Fibroblast of skin of left quadriceps (primary cell): ENCODE data around the gene RPL6.
"Not testable (repeated sequence)": the region's sequence is repeated elsewhere in the genome, so short reads cannot be mapped to it uniquely, and the experiment has no call there.

Experiments
- DNase-seq, 2 experiments: peaks; one replicate each; pipeline ENCODE4 v3.0.0-alpha.2; 2013; ENCODE audit warnings: low read depth in 2 of 2

Gene RPL6

DNA sequence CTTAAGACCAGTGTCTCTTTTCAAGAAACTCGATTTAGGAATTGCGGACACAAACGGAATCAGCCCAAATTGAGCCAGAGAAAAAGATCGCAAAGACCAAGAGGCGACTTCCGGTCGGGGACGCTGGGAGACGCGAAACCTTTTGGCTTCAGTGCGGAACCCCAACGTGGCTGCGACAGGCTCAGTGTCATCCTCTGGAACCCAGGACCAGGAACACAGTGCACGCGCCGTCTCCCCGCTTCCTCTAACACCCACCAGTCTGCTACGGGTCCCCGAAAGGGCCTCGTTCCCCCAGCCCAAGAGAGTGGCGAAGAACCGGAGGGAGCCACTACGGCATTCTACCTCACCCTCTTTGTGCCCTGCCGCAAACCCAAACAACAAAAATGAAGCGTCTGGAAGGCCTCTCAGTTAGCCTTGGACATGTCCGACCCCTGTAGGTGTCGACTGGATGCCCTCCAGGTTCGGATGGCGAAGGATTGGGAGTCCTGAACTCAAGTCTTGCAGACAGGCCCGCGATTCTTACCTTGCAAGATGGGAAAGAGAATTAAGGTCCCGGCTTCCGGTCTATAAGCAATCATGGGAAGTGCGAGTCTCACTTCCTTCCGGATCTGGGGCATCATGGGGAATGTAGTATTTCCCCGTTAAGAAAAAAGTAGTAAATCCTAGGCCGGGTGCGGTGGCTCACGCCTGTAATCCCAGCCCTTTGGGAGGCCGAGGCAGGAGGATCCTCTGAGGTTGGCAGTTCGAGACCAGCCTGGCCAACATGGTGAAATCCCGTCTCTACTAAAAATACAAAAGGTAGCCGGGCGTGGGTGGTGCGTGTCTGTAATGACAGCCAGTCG is at the start of gene RPL6:
Gene RPL6 (minus strand): TSS at position 542 of the 842 bp plus-strand sequence. CDS start 949 bp downstream, outside the sequence.
- peak; percentile 87 to 89 for DNase-seq

DNA sequence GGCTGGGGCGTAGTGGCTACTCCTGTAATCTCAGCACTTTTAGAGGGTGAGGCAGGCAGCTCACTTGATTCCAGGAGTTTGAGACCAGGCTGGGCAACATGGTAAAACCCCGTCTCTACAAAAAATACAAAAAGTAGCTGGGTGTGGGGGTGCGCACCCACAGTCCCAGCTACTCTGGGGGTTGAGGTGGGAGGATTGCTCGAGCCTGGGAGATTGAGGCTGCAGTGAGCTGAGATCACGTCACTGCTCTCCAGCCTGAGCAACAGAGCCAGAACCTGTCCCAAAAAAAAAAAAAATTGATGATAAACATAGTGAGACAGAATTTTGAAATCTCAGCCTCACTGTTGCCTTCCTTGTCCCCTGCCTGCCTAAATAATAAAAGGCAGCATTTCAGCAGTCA is 49.3 kb upstream of the RPL6 start:
- no peak for DNase-seq

DNA sequence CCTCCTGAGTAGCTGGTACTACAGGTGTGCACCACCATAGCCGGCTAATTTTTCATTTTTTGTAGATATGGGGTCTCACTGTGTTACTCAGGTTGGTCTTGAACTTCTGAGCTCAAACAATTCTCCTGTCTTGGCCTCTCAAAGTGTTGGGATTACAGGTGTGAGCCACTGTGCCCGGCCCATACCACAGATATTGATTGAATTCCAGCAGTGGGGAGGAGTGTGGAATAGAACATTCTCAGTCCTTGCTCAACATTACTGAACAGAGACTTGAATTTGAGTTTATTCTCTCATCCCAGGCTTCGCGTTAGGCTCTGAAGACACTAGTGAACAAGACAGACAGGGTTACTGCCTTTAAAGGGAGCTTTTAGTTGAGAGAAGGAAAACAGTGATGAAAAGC is 48.9 kb upstream of the RPL6 start:
- DNase-seq: no peak

DNA sequence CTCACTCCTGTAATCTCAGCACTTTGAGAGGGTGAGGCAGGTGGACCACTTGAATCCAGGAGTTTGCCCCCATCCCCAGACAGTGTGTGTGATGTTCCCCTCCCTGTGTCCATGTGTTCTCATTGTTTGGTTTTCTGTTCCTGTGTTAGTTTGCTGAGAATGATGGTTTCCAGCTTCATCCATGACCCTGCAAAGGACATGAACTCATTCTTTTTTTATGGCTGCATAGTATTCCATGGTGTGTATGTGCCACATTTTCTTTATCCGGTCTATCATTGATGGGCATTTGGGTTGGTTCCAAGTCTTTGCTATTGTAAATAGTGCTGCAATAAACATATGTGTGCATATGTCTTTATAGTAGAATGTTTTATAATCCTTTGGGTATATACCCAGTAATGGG is 47.7 kb upstream of the RPL6 start:
- not testable (repeated sequence) for DNase-seq

DNA sequence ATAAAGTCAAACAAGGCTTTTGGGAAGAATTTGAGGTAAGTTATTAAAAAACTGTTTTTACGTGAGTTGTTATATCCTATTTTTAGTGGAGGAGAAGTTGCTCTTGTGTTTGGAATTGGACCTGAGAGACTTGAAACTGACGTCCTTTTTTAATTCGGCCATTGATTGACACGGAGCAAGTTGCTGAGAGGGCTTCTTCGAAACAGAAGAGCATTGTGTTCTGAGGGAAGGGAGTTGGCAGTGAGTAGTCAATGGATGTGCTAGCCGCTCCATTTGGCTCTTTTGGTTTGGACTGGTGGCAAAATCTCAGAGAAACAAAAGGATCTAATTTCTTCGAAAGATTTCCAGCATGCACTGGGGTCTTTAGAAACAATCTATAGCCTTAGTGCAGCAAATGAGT is 46.6 kb upstream of the RPL6 start:
- no peak for DNase-seq

DNA sequence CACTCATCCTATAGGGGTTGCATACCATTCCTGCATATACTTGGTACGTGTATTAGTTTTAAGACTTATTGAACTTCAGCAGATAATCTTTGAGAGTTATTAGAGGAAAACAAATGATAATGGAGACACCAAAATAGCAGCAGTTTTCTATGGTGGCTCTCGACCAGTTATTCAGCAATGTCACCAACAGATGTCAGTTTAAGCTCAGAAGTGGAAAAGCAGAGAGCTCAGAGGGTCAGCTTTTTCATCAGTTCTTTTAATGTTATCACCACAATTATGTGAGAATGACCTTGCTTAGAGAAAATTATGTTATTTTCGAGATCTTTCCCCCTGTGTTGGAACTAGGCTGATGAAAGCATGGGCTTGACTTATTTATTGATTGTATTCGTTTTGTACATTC is 41.3 kb upstream of the RPL6 start:
- DNase-seq: no peak

DNA sequence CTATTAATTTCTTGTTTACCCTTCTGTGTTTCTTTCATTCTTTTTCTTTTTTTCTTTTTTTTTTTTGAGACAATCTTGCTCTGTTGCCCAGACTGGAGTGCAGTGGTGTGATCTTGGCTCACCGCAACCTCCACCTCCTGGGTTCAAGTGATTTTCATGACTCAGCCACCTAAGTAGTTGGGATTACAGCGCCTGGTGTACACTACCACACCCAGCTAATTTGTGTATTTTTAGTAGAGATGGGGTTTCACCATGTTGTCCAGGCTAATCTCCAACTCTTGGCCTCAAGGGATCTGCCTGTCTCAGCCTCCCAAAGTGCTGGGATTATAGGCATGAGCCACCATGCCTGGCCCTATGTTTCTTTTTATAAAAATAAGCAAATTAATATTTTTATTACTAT is 38.8 kb upstream of the RPL6 start:
- not testable (repeated sequence) for DNase-seq

DNA sequence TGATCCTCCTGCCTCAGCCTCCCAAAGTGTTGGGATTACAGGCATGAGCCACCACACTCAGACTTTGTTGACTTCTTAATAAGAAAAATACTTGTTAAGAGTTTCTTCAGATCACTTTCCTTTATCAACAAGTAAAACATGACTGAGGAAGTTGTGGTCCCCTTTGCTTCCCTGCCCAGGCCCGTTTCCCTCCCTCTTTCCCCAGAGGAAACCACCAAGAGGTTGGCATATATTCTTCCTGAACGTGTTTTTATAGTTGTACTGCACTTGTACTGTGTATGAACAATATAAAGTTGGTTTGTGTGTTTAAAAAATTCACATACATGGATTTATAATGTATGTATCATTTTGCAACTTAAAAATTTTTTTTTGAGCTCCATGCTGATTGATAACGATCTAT is 37.7 kb upstream of the RPL6 start:
- DNase-seq: no peak

DNA sequence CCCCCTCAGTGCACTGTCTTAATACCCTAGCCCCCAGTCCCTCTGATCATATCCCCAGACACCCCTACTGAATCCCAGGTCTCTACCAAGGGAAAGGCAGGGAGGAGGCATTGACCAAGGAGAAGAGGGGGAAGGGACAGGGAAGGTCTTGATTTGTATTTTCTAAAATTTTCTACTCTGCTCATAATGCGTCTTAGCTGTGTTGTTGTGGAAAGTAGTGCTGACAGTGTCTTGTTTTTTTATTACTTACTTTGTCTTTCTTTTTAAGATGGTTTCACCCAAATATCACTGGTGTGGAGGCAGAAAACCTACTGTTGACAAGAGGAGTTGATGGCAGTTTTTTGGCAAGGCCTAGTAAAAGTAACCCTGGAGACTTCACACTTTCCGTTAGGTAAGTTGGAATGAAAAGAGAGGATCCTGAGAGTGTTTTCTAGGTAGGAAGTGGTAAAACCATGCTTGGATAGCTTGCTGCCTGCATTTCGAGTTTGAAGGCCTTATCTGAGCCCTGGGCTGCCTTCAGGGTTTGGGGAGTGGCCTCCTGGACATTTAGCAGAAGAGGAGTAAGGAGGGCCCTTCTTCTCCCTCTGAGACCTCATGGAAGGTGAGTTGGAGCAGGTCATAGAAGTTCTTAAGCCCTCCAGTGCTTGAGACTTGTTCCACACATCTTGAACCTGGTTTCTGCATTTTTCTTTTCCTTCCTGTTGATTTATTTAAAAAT is 36.8 kb upstream of the RPL6 start:
- DNase-seq: no peak

DNA sequence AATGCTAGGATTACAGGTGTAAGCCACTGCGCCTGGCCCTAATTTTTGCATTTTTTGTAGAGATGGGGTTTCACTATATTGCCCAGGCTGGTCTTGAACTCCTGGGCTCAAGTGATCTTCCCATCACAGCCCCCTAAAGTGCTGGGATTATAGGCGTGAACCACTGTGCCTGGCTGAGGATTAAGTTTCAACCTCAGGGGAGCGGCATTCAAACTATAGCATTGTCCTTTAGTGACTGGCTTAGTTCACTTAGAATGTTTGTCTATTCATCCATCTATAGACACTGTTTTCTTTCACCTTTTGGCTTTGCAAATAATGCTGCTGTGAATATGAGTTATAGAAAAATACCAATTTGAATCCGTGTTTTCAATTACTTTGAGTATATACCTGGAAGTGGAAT is 34.5 kb upstream of the RPL6 start:
- DNase-seq: no peak

DNA sequence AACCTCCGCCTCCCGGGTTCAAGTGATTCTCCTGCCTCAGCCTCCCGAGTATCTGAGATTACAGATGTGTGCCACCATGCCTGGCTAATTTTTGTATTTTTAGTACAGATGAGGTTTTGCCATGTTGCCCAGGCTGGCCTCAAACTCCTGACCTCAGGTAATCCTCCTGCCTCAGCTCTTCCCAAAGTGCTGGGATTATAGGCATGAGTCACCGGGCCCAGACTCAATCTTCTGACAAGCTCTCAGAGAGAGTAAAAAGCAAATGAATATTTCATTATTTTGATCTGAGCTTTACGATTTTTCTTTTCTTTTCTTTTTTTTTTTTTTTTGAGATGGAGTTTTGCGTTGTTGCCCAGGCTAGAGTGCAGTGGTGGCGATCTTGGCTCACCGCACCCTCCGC is 31.2 kb upstream of the RPL6 start:
- DNase-seq: not testable (repeated sequence)

DNA sequence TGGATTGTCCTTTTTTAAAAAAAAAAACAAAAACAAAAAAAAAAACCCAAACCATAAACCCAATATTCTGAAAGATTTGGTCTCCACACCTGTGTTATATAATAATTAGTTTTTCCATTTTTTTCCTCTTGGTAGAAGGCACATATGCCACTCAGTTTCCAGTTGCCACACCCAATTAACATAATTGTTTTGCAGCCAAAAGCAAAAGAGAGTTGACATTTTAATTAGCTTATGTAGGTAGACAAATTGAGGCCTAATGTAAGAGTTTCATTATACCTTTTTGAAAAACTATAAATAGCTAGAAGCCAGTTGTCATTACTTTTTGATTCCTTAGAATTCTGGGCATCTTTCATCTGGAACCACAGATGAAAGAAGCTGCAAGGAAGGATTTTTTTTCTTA is 30.4 kb upstream of the RPL6 start:
- no peak for DNase-seq

DNA sequence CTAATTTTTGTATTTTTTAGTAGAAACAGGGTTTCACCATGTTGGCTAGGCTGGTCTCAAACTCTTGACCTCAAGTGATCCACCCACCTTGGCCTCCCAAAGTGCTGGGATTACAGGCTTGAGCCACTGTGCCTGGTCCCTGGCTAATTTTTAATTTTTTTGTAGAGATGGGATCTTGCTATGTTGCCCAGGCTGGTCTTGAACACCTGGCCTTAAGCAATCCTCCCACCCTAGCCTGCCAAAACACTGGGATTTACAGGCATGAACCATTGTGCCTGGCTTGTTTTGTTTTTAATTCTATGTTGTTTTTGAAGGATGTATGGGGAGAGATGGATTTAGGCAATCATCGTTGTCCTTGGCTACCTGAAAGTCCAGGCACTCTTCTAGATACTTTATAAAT is 29.2 kb upstream of the RPL6 start:
- not testable (repeated sequence) for DNase-seq

DNA sequence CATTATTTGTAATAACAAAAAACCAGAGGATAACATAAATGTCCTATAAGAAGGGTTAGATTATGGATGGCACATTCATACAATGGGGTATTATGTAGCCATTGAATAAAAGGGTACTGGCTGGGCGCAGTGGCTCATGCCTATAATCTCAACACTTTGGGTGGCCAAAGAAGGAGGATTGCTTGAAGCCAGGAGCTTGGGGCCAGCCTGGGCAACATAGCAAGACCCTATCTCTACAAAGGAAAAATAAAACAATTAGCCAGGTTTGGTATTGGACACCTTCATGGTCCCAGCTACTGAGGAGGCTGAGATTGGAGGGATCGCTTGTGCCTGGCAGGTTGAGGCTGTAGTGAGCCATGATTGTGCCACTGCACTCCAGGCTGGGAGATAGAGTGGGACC is 24.1 kb upstream of the RPL6 start:
- DNase-seq: no peak

DNA sequence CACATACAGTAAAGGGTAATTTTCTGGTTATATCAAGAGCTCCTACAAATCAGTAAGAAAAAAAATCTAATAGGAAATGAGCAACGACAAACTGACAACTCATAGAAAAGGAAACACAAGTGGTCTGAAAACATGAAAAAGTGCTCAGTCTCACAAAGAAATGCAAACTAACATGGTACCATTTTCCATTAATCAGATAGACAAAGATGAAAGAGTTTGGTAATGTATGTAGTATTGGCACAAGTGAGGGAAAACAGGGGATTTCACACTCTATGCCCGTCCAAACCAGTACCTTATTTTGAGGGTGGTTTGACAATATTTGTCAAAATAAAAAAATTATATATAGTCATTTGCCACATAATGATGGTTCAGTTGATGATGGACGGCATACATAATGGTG is 22.6 kb upstream of the RPL6 start:
- no peak for DNase-seq

DNA sequence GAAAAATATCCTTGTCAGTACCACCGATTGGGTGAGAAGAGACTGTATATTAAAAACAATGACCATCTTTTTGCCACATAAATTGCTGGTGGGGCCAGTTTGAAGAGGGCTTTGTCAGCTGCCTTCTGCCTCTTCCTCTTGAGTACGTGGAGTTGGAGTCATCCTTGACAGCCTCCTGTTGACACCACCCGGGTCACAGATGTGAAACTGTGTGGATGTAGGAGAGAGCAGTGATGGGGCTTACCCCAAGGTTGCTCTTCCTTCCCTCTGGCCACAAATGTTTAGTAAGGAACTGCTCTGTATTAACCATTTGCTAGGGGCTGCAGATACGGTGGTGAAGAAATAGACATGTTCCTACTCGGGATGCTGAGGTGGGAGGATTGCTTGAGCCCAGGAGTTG is 21.5 kb upstream of the RPL6 start:
- DNase-seq: no peak

DNA sequence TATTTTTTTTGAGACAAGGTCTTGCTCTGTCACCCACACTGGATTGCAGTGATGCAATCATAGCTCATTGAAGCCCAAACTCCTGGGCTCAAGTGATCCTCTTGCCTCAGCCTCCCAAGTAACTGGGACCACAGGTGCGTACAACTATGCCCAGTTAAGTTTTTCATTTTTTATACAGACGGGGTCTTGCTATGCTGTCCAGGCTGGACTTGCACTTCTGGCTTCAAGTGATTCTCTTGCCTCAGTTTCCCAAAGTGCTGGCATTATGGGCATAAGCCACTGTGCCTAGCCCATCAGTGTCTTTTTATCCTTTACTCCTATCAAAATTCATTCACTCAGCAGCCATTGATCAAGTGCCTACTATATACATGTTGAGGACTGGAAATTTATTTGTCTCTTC is 18.4 kb upstream of the RPL6 start:
- DNase-seq: no peak

DNA sequence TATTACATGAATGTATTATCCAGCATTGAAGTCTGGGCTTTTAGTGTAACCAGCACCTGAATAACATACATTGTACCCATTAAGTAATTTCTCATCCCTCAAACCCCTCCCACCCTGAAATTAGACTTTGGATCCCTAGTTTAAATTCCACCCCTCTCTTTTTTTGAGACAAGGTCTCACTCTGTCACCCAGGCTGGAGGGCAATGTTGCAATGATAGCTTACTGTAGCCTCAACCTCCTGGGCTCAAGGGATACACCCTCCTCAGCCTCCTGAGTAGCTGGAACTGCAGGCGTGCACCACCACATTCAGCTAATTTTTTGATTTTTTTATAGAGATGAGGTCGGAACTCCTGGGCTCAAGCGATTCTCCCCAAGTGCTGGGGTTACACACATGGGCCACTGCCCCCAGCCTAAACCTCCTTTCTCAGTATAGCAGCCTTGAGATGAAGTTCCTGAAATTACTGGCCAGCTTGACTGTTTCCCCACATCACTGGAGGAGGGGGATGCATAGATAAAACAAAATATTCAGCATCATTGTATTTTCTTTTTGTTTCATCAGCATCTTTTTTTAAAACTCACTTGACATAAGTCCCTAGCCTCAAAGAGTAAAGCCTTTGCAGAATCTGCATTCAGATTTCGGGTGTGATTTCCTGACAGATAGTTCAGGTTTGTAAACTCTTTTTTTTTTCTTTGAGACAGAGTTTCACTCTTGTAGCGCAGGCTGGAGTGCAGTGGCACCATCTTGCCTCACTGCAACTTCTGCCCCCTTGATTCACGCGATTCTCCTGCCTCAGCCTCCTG is 16.4 kb upstream of the RPL6 start:
- no peak for DNase-seq

DNA sequence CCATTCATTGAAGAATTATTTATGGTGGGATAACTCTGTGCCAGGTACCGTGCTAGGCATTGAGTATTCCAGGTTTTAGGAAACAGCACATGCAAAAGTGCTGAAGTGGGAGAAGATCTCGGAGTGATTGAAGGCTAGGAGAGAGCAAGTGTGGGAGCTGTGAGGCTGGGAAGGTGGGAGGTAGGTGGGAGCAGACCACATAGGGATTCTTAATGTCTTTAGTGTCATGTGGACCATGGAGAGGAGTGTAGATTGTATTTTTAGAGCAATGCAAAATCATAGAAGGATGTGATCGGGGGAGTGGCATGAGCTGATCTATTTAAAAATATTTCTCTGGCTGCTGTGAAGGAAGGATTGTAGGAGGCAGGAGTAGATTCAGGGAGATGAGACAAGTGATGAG is 14.7 kb upstream of the RPL6 start:
- DNase-seq: no peak

DNA sequence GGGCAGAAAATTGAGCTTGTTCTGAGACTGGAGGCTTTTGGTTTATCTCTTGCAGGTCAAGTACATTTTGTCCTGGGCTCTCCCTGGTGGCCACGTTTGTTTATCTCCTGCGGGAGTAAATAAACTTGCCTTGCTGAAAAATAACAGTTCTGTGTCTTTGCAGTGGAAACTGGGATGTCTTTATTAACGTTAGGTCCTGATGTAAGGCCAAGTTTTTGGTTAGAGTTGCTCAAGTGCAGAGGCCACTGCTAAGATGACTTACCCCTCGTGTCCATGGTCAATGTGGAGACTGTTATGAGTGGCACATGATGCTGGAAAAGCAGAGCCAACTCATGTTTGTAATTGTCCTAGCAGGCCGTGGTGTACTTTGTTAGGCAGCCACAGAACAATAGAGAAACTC is 13.1 kb upstream of the RPL6 start:
- no peak for DNase-seq

DNA sequence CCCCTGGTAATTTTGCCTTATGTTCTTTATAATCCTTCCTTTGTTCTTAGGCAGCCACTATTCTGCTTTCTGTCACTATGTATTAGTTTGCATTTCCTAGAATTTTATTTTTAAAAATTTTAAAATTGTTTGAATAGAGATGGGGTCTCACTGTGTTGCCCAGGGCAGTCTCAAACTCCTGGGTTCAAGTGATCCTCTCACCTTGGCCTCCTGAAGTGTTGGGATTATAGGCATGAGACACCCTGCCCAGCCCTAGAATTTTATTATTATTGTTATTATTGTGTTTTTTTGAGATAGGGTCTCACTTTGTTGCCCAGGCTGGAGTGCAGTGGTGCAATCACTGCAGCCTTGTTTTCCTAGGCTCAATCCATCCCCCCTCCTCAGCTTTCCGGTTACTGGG is 12.0 kb upstream of the RPL6 start:
- DNase-seq: no peak

DNA sequence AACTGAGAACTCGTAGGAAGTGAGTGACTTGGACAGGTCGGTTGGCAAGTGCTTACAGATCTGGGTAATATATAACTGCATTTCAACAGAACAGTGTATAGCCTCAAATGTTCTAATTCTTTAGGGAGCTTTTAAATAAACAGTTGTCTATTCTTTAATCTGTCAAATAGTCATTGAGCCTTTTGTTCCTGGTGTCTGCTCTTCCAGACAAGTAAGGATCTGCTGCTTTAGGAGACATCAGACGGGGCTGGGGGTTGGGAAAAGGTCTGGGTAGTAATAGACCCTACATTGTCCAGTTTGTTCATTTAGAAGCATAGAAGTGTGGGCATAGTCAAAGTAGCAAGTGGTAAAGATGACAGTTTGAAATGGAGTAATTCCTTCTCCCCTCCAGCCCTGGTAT is 11.3 kb upstream of the RPL6 start:
- no peak for DNase-seq
